Muscle of arm (tissue), 12 donors: ENCODE data around the gene CACNA1C. TPM values are rescaled to one million over a fixed set of nuclear protein-coding genes. Genes with fewer than 3 reads are reported as not detected.

Source experiments
- DNase-seq: peaks from one replicate; pipeline ENCODE4 v3.0.0-alpha.2; 2013
- polyA plus RNA-seq, 12 donors: library from polyadenylated mRNA; unstranded; fragments of 120-200 nt; gene quantifications; one replicate each; pipeline ENCODE4 v1.2.1, GENCODE V29; 2013; ENCODE audit not compliant: insufficient read length in 12 of 12

Gene CACNA1C
- polyA plus RNA-seq, 12 donors: 2.3 to 6.7 (median 3.2) TPM; not detected in 1

- DNase-seq: no peak
These were observed 85.5 kb downstream of the CACNA1C start for GRCh38 chr12:2138294-2138693.

GRCh38 chr12:2138871-2139308, 86.1 kb downstream of the CACNA1C start:
- no peak for DNase-seq

- no peak for DNase-seq
These were observed 86.9 kb downstream of the CACNA1C start for GRCh38 chr12:2139651-2140050.

GRCh38 chr12:2140858-2141519, 88.2 kb downstream of the CACNA1C start:
- no peak for DNase-seq

GRCh38 chr12:2142068-2142467, 89.3 kb downstream of the CACNA1C start:
- DNase-seq: no peak

DNA sequence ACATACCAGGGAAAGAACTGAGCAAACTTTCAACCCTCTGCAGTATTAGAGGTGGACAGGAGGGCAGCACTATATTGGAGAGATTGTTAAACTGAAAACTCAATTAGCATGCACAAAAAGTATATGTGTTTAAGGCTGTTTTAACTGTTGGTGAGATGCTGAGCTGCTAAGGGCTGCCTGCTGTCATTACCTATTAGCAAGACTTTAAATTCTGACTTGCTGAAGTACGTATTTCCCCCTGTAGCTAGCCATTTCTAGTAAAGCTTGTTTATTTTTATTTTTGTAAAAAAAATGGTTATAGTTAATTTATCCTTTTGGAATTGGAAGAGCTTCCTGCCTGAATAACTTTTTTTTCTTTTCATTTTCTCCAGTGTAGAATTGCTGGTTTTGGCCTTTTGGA, 92.2 kb downstream of the CACNA1C start:
- DNase-seq: no peak

DNA sequence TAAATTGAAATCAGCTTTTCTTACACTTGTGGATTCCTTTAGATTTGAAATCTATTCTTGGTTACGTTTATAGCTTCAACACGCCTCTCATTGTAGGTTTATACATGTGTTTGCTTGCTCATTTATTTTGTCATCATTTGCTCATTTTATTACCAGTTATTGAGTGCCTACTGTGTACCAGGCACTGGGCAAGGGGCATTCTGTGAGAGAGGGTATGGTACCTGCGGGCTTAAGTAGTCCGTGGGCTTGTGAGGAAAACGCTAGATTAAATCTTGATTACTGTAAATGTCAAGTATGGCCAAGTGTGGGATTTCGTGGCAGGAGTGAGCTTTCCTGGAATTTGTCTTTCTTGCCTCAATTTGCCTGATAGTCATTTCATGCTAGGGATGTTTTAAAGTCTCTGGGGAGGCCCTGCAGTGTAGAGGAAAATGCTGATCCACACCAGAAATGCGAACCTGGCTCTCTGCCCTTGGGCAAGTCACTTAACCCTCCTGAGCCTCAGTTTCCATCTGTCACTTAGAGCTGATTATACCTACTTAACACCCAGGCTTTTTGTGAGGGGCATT, 92.7 kb downstream of the CACNA1C start:
- no peak for DNase-seq

DNA sequence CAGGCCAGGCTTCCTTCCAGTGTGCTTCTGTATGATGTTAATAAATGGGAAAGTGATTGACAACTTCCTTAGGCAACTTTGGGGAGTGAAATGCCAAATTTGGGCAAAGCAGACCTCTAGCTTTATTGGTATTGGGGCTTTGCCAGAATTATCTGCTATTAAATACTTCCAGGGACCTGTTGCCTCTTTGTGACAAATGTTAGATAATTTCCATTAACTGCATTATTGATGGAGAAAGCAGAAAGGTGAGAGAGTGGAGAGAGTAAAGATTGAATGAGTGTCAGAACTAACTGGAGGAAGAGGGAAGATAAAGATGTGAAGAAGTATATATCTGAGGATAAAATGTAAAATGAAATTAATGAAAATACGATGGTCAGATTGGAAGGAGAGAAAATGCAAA, 94.5 kb downstream of the CACNA1C start:
- no peak for DNase-seq

GRCh38 chr12:2149091-2149490, 96.3 kb downstream of the CACNA1C start:
- no peak for DNase-seq

DNA sequence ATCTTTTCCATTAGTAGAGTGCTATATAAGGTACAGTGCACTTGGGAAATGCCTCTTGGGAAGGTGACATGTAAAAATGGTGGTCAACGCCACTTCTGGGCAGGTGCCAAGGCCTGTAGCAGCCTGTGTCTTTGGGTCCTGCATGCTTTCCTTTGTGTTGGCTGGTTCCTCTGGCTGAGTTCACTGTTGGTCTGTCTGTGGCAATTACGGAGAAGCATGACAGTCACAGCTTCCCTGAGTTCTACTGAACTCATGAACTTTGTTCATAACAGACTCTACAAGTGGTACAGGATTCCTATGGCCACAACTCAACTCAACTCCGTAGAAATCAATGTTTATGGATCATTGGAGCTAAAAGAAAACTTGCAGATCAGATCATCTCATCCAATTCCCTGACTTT, 98.0 kb downstream of the CACNA1C start:
- no peak for DNase-seq

DNA sequence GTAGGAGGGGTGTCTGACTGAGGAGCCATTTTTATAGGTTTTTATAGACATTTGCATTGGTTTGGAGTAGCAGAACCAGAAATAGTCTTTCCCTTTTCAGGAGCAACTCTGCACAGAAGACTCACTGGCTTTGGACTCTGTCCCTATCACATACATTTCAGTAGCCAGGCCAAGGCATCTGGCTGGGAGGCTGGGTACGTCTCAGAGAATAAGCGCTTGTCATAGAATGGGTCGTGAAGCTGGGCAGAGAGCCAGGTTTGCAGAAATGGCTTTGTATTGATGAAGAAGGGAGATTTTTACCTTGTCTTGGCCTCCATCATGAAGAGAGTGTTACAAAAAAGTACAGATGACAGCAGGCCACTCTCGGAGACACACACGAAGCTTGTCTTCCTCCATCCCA, 98.6 kb downstream of the CACNA1C start:
- no peak for DNase-seq

DNA sequence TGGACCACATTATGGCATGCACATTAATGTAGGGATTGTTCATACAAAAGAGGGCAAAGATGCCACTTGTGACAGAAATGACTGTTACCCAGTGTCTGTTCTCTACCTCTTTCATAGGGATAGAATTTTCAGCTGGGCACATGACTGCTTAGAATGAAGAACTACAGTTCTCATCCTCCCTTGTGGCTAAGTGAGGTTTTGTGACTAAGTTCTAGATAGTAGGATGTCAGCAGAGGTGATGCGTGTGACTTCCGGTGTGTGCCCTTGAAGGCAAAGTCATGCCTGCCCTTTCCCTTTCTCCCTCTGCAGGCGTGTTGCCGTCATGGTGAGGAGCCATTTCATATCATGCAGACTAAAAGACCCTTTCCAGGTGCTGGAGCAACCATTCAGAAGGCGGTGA, 99.3 kb downstream of the CACNA1C start:
- no peak for DNase-seq

DNA sequence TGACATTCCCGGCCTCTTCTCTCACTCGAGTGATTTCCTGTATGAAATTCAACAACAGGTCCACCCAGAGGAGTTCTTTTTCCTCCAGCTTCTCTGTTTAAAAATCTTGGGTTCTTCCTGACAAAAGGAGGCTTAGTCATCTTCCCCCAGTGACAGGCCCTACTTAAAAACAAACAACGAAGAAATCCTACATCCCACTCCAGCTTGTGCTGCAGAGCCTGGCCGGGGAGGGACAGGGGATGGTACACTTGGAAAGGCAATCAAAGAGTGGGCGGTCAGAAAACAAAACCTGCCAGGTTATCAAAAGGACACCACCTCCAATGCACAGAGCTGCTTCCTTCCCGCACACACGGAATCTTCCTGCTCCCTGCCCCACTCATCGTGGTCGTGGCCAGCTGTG, 101.3 kb downstream of the CACNA1C start:
- no peak for DNase-seq

- DNase-seq: no peak
These were observed 101.7 kb downstream of the CACNA1C start for GRCh38 chr12:2154521-2154920.

DNA sequence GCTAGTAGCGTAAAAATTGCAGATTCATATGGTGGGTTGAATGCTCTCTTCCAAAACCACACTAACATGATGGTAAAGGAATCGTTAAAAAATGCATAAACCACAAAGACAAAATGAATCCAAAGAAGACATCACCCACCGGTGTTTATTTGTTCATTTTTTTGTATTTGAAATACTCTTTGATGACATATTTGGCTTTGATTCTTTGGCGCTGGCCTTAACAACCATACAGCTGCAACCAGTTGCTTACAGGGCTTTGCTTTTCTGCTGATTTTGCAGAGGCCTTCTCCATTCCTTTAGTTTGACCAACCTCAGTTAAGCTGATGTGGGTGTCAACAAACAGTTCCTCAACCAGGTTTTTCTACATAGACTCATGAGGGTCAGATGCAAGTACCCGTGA, 103.5 kb downstream of the CACNA1C start:
- no peak for DNase-seq

- DNase-seq: no peak
These were observed 107.3 kb downstream of the CACNA1C start for GRCh38 chr12:2160043-2160442.

GRCh38 chr12:2161473-2161872, 108.7 kb downstream of the CACNA1C start:
- DNase-seq: peak; percentile 69

DNA sequence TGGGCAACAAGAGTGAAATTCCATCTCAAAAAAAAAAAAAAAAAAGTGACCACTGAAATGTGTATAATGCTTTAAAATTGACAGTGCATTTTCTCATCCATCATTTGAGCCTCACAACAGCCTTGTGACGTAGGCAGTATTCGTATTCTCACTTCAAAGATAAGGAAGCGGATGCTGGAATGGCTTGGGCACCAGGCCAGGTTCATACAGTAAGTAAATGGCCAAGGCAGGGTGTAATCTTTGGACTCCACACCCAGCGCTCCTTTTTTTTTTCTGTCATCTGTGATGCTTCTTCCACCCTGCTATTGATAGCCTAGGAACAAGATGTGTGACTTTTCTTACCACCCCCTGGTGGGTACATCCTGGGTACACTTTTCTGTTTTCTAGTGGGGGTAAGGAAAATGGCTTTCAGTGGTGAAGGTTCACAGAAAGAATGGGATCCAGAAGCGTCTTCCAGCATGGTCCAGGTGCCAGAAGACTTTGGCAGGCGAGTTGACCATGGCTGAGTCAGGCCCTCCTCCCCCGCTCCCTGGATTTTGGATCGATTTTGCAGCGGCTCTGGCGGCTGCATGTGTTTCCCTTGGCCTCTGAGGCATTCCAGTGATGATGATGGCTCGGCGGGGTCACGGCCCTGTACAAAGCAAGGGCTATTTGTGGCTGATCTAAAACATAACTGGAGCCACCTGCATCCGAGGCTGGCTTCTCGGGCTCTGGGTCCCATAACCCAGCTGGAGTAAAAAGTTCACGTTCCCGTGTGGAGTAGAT, 110.6 kb downstream of the CACNA1C start:
- peak; percentile 94 for DNase-seq

- no peak for DNase-seq
These were observed 112.2 kb downstream of the CACNA1C start for GRCh38 chr12:2165021-2165420.

DNA sequence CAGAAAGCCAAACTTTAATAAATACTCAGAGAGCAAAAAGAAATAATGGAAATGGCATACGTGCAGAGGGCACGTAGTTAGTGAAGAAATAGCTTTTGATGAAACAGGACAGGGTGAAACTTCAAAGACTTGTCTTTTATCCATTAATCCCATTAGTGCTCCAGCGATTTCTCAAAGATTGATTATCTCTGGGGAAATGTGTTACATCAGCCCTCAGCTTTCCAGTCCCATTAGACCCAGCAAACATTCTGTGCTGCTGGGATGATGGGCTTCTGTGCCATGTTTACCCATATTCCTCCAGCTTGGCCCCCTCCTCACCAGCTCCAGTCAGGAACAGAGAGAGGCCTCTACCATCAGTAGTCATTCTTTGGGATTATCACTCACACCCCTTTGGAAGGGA, 113.1 kb downstream of the CACNA1C start:
- no peak for DNase-seq

DNA sequence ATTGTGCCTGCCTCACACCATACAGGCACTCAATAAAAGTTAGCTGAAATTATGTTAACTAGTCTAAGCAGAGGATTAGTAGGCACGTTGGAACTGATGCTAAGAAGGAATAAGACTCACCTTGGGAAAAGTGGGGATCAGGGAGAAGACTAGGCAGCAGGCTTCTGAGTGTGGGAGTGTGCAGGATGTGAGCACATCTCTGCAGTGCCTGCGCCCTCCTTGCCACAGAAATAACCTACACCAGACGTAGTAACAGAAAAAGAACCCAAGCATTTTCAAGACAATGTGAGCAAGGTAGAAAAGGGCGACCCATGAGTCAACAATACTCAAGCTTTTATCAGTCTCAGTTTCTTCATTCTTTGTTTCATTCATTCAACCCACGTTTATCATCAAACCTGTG, 113.9 kb downstream of the CACNA1C start:
- no peak for DNase-seq

DNA sequence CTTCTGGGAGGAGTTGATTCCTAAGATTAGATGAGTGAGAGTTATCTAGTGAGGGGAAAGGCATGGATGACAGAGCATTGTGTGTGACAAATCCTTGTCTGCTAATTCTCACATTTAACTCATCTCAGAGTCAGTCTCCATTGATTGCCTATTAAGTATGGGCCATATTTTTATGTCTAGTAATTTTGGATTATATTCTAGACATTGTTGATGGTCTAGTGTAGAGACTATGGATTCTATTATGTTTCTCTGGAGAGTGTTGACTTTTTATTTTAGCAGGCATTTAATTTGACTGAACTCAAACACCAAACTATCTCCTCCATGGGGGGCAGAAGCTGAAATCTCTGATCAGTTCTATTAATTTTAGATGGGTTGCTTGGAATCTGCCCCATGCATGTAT, 114.4 kb downstream of the CACNA1C start:
- no peak for DNase-seq

DNA sequence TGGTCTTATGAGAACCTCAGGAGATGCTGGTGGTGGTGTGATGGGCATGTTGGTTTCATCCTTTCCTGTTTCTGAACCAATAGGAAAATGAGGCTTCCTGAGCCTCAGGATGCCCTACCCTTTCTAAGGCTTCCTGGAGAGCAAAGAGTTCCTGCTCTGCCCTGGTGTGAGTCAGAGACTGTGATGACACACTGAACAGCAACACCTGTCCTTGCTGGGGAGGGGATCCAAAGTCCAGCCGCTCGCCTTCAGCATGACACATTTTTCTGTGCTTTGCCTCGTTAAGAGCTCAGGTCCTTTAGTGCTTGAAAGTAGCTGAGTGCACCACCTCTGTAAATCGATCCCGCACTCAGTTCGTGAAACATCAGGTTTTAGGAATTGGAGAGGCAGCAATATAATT, 116.0 kb downstream of the CACNA1C start:
- no peak for DNase-seq
